ENCODE measurements around the gene DLG3. TPM values are rescaled to one million over a fixed set of nuclear protein-coding genes. Genes with fewer than 3 reads are reported as not detected.

The DLG3 gene
- total and polyA plus RNA-seq, 2 of the 8 experiments (the other 6 are each of a cell fraction or from before 2014, with no cell fraction given), result 29.2 to 63.8 TPM

GRCh38 chrX:70424801-70425200 lies 19.8 kb upstream of the DLG3 start:
- Histone ChIP-seq H3K14ac (ENCODE audit: insufficient read length) (no peak overlapping the region), H3K79me1 (ENCODE audit: low read depth, low read length) (no peaks in the 10 kb centered on the region), H2BK15ac (ENCODE audit: low read length) (no peak overlapping the region), H3K4me2 (ENCODE audit: insufficient read depth in 1 of 2, low read depth in 2 of 2, low read length in 2 of 2) (peak overlapping the region; percentile 74 to 97; a peak in 3 of 4 replicates), H2AK5ac (ENCODE audit: low read depth, low read length) (no peak overlapping the region), H4K8ac (ENCODE audit: extremely low read depth, insufficient read depth, low read length) (no peak overlapping the region), H3K36me3 (ENCODE audit: control insufficient read depth in 2 of 4, insufficient read depth in 4 of 4, low read length in 3 of 4) (peaks cover 5 to 46% (median 23%) of the 10 kb centered on the region in 4 experiments; a peak in 7 of 8 replicates), H3K79me2 (ENCODE audit: control insufficient read depth in 1 of 2, insufficient read depth in 2 of 2, low read length in 2 of 2) (no peaks in the 10 kb centered on the region), H2BK120ac (replicated peaks; ENCODE audit: low read depth, low read length) (no peak overlapping the region), H3K56ac (replicated peaks; ENCODE audit: insufficient read length, low read depth, low read length) (no peak overlapping the region), H3K4me3 (ENCODE audit: extremely low read depth in 1 of 4, insufficient read depth in 2 of 4, low read depth in 3 of 4, low read length in 4 of 4) (peak overlapping the region in 1 of 4 experiments; percentile 75; a peak in 2 of 8 replicates), H3K23ac (ENCODE audit: insufficient read length) (no peak overlapping the region), H2AFZ (ENCODE audit: low read length) (no peak overlapping the region), H3K18ac (ENCODE audit: extremely low read depth, low read length) (no peak overlapping the region), H3K9me3 (ENCODE audit: insufficient read depth in 2 of 2, low read depth in 1 of 2, low read length in 1 of 2) (no peaks in the 10 kb centered on the region), H4K91ac (replicated peaks; ENCODE audit: insufficient read length, low read length) (no peak overlapping the region), H3K27ac (ENCODE audit: low read depth, low read length) (no peak overlapping the region), H2BK12ac (ENCODE audit: low read depth, low read length) (no peak overlapping the region), H3K9ac (replicated peaks in 1 of 4; ENCODE audit: extremely low read depth in 1 of 4, low read depth in 3 of 4, low read length in 3 of 4) (no peak overlapping the region), H2BK20ac (ENCODE audit: low read length) (no peak overlapping the region), H3K27me3 (replicated peaks in 1 of 4; ENCODE audit: control insufficient read depth in 3 of 4, extremely low read depth in 1 of 4, insufficient read depth in 3 of 4, low read length in 3 of 4) (no peaks in the 10 kb centered on the region), H4K20me1 (replicated peaks in 1 of 2; ENCODE audit: control insufficient read depth in 1 of 2, insufficient read depth in 2 of 2, low read length in 2 of 2) (no peaks in the 10 kb centered on the region), H3K23me2 (ENCODE audit: low read depth, low read length) (peaks cover 2% of the 10 kb centered on the region; the same call in 1 of the 2 replicates), H3K4ac (replicated peaks; ENCODE audit: insufficient read length, low read depth, low read length) (no peak overlapping the region), H4K5ac (ENCODE audit: insufficient read length, low read depth, low read length) (no peak overlapping the region), H3K4me1 (replicated peaks in 1 of 4; ENCODE audit: control insufficient read depth in 3 of 4, insufficient read depth in 4 of 4, low read length in 3 of 4) (peaks cover 5 to 20% (median 18%) of the 10 kb centered on the region in 4 experiments), H2BK5ac (ENCODE audit: low read depth, low read length) (no peak overlapping the region)
- no peak for DNase-seq (ENCODE audit: low read depth in 1 of 2, low spot score in 2 of 2)
- no peak for FAIRE-seq
- WGBS, 2 experiments (ENCODE audit: extremely low coverage in 1 of 2, insufficient coverage in 1 of 2, insufficient read length in 1 of 2, insufficient replicate concordance in 2 of 2, low coverage in 1 of 2, low lambda C conversion rate in 2 of 2, missing lambda C conversion rate in 1 of 2), result 85% methylated on average over 5 of the region's 10 CpGs; no CpG with 5 or more reads in 1 of the 2 experiments
- ChIA-PET POLR2A (ENCODE audit: partially characterized antibody) (interaction anchor here (1.1 to 4.8 kb wide), 2 partner anchors 9 to 25 kb away, joined by 3 to 52 read pairs; no protein-coding TSS in a partner anchor), CTCF (ENCODE audit: partially characterized antibody) (interaction anchor here (3.0 kb wide), 1 partner anchor 10 kb away, joined by 43 read pairs; no protein-coding TSS in a partner anchor)
- no peak for TF ChIP-seq PHF8 (conservative IDR thresholded peaks at IDR 0.05; ENCODE audit: low read depth, low read length)
